Fibroblast of peridontal ligament (primary cell): Measurements from ENCODE around the gene UBAP2.

Experiments used
- DNase-seq: peaks from one replicate; pipeline ENCODE4 v3.0.0-alpha.2; 2010; ENCODE audit errors: extremely low read depth

Gene UBAP2

DNA sequence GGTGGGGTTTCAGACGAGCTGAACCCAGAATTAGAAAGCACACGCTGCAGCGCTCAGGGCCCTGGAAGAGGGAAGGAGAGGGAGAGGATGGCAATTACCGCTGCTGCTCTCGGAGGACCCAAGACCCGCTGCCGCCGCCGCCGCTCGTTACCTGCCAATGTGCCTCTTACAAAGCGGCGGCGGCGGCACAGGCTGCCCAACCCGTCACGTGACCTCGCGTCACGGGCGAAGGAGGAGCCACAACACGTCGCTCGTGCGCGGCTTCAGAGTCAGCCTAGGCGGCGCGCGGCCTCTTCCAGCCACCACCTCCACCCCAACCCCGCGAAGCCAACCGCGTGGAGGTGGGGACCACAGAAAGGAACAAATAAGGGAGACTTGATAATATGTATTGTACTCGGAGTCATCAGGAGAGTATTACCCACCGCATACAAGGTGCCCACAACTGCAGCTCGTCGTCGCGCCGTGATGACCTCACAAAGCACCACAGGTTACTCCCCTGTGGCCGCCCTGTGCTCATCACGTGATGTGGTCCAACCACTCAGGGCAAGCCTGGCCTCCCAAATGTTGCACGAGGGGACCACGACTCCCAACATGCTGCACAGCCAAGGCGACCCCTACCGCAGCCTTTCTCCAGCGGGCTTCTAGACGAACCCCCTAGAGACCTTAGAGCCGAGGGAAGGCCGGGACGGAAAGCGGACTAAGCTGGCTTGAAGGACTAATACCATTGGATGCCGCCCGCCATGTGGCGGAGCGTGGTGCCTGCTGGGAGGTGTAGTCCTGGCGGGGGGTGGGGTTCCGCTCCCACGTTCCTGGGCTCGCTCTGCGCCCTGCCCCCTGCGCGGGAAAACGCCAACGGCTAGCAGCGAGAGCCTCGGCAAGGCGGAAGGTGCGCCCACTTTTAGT, at the start of gene UBAP2:
UBAP2 (minus strand) TSS at position 161 of the 903 bp plus-strand sequence. CDS start 31,739 bp downstream, outside the sequence.
- DNase-seq = peak; percentile 97

GRCh38 chr9:34098307-34098706, 49.6 kb upstream of the UBAP2 start:
- DNase-seq = no peak

GRCh38 chr9:34097865-34098264, 49.2 kb upstream of the UBAP2 start:
- DNase-seq = no peak

GRCh38 chr9:34096751-34097150, 48.1 kb upstream of the UBAP2 start:
- DNase-seq = no peak

GRCh38 chr9:34093578-34093977, 44.9 kb upstream of the UBAP2 start:
- DNase-seq = no peak

GRCh38 chr9:34089311-34089710, 40.6 kb upstream of the UBAP2 start:
- no peak for DNase-seq

- DNase-seq = no peak
These were observed 38.7 kb upstream of the UBAP2 start for GRCh38 chr9:34087370-34087769.

DNA sequence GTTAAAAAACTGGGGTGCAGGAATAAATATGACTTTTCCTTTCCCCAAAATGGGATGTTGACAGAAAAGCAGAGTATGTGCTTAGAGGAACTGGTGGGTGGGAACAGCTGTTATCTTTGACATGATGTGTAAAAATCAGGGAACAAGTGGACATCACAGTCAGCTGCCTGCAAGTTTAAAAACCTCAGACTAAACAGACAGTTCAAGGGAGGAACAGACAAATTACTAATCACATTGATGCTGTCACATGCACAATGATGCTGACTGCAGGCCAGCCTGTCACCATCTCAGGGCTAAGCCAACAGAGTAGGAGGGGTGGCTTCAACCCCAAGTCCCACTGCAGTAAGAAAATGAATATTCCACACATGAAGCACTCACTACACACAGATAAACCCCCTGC, 38.2 kb upstream of the UBAP2 start:
- no peak for DNase-seq

- no peak for DNase-seq
These were observed 37.2 kb upstream of the UBAP2 start for GRCh38 chr9:34085581-34086500.

DNA sequence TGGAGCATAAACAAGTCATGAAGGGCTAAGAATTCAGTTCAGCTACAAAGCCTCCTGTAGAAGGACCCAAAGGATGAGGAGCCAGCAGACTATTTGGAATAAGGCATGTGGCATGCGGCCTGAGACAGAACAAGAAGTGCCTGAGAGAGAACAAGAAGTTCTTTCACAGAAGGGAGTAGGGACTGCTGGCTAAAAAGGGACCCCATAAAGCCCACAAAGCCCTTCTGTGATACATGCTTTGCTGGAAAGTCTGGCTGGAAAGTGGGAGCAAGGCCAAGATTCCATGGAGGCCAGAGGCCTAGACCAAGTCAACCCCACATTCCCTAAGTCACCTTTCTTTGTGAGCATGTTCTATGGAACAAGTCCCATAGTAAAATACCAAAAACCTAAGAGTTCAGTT, 35.9 kb upstream of the UBAP2 start:
- no peak for DNase-seq

GRCh38 chr9:34079181-34079580, 30.5 kb upstream of the UBAP2 start:
- peak; percentile 33 for DNase-seq

DNA sequence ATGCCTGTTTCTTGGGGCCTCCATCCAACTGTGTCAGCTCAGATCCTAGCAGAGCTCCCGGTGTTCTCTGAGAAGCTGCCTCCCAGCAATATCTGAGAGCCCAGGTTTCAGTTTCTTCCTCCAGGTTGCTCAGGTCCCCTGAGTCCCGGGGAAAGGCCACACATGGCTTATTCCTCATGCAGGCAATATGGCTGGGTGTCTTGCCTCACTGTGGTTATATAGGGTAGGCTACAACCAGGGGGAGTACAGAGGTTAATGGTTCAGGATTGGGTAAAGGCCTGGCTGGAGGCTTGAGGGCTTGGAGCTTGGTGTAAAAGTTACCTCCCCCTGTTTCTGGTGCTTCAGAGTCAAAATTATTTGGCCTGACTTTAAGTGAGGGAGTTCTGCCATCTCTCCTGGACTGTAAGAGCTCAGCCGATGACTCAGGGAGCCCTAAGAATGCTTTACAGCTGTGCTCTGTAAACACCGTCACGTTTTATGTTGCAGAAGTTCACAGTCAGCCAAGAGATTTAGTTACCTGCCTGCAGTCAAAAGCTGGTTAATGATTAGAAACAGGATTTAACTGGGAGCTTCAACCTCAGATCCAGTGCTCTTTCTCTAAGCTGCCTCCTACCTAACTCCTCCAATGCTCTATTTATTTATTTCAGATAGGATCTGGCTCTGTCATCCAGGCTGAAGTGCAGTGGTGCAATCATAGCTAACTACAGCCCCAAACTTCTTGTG, 24.3 kb upstream of the UBAP2 start:
- peak; percentile 94 for DNase-seq

GRCh38 chr9:34072410-34072809, 23.7 kb upstream of the UBAP2 start:
- DNase-seq = no peak

GRCh38 chr9:34070606-34071324, 22.1 kb upstream of the UBAP2 start:
- peak; percentile 67 for DNase-seq

DNA sequence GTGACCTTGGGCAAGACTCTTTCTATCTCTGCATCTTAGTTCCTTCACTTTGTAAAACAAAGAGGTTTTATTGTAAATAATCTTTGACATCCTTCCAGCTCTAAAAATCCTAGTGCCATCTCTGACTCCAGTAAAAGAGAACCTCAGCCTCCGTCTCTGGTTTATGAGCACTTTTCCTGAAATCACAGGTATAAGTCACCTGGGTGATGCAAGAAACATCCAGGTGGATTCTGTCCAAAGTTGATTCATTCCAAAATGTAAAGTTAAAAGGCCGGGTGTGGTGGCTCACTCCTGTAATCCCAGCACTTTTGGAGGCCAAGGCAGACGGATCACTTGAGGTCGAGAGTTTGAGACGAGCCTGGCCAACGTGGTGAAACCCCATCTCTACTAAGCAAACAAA, 21.1 kb upstream of the UBAP2 start:
- no peak for DNase-seq

- DNase-seq = no peak
These were observed 16.9 kb upstream of the UBAP2 start for GRCh38 chr9:34065541-34065940.

DNA sequence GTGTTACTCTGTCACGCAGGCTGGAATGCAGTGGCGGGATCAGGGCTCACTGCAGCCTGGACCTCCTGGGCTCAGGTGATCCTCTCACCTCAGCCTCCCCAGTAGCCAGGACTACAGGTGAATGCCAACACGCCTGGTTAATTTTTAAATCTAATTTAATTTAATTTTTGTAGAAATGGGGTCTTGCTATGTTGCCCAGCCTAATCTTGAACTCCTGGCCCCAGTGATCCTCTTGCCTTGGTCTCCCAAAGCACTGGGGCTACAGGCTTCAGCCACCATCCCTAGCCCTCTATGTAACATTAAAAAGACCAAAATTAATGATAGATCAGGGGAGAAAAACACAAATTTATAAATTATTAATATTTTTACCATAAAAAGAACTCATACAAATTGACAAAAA, 11.3 kb upstream of the UBAP2 start:
- DNase-seq = no peak

DNA sequence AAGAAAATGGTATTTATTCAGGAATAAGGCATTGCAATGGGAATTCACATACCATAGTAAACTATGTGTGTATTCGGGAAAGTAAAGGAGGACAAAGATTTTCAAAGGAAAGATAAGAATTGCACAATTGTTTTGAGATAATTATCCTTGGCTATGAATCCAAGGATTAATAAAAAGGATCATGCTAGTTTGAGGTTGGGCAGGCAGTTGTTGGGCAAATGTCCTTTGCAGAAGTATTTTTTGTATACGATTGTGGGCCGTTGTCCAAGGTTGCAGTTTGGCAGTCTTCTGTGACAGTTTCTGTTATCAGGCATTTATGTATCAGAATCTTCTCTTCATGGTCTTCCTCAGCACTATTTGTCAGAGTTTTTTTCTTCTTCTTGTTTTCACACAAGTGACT, 10.6 kb upstream of the UBAP2 start:
- DNase-seq = no peak

DNA sequence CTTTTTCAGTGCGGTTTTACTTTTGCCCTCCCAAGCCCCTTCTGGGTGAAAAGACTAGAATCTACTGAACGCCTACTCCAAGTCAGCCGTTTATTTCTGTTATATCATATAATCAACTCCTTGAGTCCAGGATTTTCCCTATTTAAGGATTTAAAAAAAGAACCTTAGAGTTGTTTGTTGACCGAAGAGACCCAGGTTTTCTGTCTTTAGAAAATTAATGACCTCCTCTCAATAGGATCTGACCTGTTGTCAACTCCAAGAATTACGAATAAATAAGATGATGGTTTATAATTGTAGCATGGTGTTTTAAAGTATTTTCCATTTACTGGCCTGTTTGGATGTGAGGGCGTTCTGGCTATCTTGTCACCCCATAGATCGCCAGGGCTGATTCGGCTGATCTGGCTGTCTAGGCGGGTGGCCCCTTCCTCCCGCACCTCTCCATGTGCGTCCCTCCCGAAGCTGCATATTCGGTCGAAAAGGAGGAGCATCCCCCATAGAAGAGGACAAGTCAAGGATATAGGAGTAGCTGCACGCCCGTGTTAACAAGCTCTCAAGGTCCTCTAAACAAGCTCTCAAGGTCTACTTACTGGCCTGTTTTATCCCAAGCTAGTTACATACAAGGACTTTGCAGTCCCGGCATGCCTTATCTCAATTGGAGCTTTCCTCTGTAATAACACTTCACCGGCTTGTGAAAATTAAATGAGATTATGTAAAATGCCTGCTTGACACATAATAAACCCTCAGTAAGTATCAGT, 1.1 kb upstream of the UBAP2 start:
- no peak for DNase-seq

DNA sequence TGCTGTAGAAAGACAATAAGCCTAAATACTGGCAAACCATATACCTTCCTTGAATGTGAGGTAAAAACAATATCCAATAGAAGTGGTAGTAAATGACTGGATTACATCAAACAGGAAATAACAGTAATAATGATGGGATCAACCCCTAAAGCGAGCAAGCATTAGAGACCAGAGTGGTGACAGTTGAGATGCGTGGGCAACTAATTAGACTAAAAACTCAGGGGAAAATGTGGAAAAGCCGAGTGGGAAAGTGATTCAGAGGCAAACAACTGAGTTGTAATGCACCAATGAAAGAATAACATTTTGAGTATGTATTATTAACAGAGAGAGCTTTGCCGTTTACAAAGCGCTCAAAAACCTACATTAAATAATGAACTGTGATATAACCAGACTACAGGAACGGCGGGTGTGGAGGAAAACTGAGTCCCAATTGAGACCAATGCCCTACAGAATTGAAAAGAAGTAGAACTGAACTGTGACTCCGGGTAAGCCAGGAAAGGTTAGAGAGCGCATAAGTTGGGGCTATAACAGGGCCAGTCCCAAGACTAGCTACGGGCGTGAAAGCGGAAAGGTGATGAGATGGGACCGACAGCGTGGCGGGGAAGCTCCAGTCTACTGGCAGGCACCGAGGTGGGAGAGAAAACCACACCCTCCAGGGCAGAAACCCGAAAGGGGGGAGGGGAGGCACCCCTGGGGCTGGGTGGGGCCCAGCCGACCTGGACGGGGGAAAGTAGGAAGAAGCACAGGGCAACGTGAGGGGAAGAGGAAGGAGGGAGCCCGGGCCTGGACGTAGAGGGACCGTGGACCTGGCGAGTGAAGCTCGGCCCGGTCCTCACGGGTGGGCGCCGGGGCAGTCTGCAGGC, 592 bp downstream of the UBAP2 start:
- no peak for DNase-seq
